ENCODE measurements around the gene SPINK14. TPM values are rescaled to one million over a fixed set of nuclear protein-coding genes. Genes with fewer than 3 reads are reported as not detected.

Gene SPINK14
- total RNA-seq, 1 donor from 2014 or later, result not detected

DNA sequence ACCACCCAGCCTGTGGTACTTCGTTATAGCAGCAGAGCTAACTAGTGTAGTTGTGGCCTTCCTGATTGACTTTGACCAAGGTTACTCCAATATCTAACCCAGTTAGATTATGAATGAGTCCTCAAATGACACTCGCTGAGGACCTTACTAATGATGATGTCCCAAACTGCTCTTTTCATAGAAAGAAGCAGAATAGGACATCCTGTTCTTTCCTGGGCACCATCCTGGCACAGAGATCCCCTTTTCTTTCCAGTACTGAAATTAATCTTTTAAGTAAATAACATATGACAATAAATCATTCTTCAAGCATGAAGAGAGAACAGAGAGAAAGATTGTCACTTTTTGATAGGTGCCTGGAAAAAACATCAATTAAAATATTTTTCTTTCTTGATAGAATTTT, 26.7 kb upstream of the SPINK14 start:
- no peaks in the 10 kb centered on the region for H3K36me3 ChIP-seq
- H3K9me3 ChIP-seq, result no peaks in the 10 kb centered on the region
- H3K27me3 ChIP-seq, result no peaks in the 10 kb centered on the region
- TF ChIP-seq, protein P1, sequence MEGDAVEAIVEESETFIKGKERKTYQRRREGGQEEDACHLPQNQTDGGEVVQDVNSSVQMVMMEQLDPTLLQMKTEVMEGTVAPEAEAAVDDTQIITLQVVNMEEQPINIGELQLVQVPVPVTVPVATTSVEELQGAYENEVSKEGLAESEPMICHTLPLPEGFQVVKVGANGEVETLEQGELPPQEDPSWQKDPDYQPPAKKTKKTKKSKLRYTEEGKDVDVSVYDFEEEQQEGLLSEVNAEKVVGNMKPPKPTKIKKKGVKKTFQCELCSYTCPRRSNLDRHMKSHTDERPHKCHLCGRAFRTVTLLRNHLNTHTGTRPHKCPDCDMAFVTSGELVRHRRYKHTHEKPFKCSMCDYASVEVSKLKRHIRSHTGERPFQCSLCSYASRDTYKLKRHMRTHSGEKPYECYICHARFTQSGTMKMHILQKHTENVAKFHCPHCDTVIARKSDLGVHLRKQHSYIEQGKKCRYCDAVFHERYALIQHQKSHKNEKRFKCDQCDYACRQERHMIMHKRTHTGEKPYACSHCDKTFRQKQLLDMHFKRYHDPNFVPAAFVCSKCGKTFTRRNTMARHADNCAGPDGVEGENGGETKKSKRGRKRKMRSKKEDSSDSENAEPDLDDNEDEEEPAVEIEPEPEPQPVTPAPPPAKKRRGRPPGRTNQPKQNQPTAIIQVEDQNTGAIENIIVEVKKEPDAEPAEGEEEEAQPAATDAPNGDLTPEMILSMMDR (IDR thresholded peaks at IDR 0.05), result no peak
- H3K4me3 ChIP-seq, result no peak overlapping the region
- H3K27ac ChIP-seq, result no peak overlapping the region
- intact Hi-C loops (cut with DNase I), result no loop called here
- no peak for DNase-seq (ENCODE audit: low spot score in 2 of 2)
- H3K4me1 ChIP-seq, result no peaks in the 10 kb centered on the region

- no peak for DNase-seq (ENCODE audit: low spot score in 2 of 2)
- intact Hi-C loops (cut with DNase I), result no loop called here
Observed at GRCh38 chr5:148145916-148146315, 22.4 kb upstream of the SPINK14 start.

GRCh38 chr5:148146487-148146886, 21.9 kb upstream of the SPINK14 start:
- H3K9me3 ChIP-seq, result no peaks in the 10 kb centered on the region
- H3K36me3 ChIP-seq, result no peaks in the 10 kb centered on the region
- H3K27me3 ChIP-seq, result no peaks in the 10 kb centered on the region
- no peak overlapping the region for H3K4me3 ChIP-seq
- intact Hi-C loops (cut with DNase I), result no loop called here
- H3K27ac ChIP-seq, result no peak overlapping the region
- H3K4me1 ChIP-seq, result no peaks in the 10 kb centered on the region
- TF ChIP-seq, protein P1 (IDR thresholded peaks at IDR 0.05), result no peak
- no peak for DNase-seq (ENCODE audit: low spot score in 2 of 2)

More at GRCh38 chr5:148145916-148146315, 22.4 kb upstream of the SPINK14 start:
- TF ChIP-seq, protein P1 (IDR thresholded peaks at IDR 0.05), result no peak
- no peaks in the 10 kb centered on the region for H3K27me3 ChIP-seq
- H3K4me3 ChIP-seq, result no peak overlapping the region
- H3K9me3 ChIP-seq, result no peaks in the 10 kb centered on the region
- no peaks in the 10 kb centered on the region for H3K36me3 ChIP-seq
- no peaks in the 10 kb centered on the region for H3K4me1 ChIP-seq
- H3K27ac ChIP-seq, result no peak overlapping the region

- intact Hi-C loops (cut with DNase I), result no loop called here
Observed at GRCh38 chr5:148147415-148147814, 20.9 kb upstream of the SPINK14 start.

GRCh38 chr5:148151872-148152271, 16.5 kb upstream of the SPINK14 start:
- no peak overlapping the region for H3K4me3 ChIP-seq
- H3K27ac ChIP-seq, result no peak overlapping the region
- H3K9me3 ChIP-seq, result no peaks in the 10 kb centered on the region
- H3K27me3 ChIP-seq, result no peaks in the 10 kb centered on the region
- intact Hi-C loops (cut with DNase I), result no loop called here
- no peaks in the 10 kb centered on the region for H3K36me3 ChIP-seq
- DNase-seq (ENCODE audit: low spot score in 2 of 2), result no peak
- TF ChIP-seq, protein P1 (IDR thresholded peaks at IDR 0.05), result no peak
- H3K4me1 ChIP-seq, result no peaks in the 10 kb centered on the region

More at GRCh38 chr5:148147415-148147814, 20.9 kb upstream of the SPINK14 start:
- no peak for DNase-seq (ENCODE audit: low spot score in 2 of 2)
- H3K4me1 ChIP-seq, result no peaks in the 10 kb centered on the region
- TF ChIP-seq, protein P1 (IDR thresholded peaks at IDR 0.05), result no peak
- no peak overlapping the region for H3K27ac ChIP-seq
- no peaks in the 10 kb centered on the region for H3K27me3 ChIP-seq
- no peaks in the 10 kb centered on the region for H3K36me3 ChIP-seq
- H3K9me3 ChIP-seq, result no peaks in the 10 kb centered on the region
- no peak overlapping the region for H3K4me3 ChIP-seq

GRCh38 chr5:148152781-148153180, 15.6 kb upstream of the SPINK14 start:
- no peak for DNase-seq (ENCODE audit: low spot score in 2 of 2)
- no peaks in the 10 kb centered on the region for H3K4me1 ChIP-seq
- no peaks in the 10 kb centered on the region for H3K27me3 ChIP-seq
- TF ChIP-seq, protein P1 (IDR thresholded peaks at IDR 0.05), result no peak
- H3K36me3 ChIP-seq, result no peaks in the 10 kb centered on the region
- intact Hi-C loops (cut with DNase I), result no loop called here
- H3K4me3 ChIP-seq, result no peak overlapping the region
- H3K27ac ChIP-seq, result no peak overlapping the region
- no peaks in the 10 kb centered on the region for H3K9me3 ChIP-seq
